HepG2 (cell line): ENCODE data around the gene EFNA3. TPM values are rescaled to one million over a fixed set of nuclear protein-coding genes. Genes with fewer than 3 reads are reported as not detected.

Source experiments
- CSRNP1 ChIP-seq: sonication (generic); formaldehyde crosslinking; IDR thresholded peaks from 2 replicates; pipeline ENCODE4 v1.8.1; 2023; ENCODE audit warnings: mild to moderate bottlenecking, missing genetic modification reagents
- GFI1 ChIP-seq: sonication (generic); formaldehyde crosslinking; IDR thresholded peaks from 2 replicates; pipeline ENCODE4 v1.5.0; 2020; ENCODE audit warnings: missing genetic modification reagents, mild to moderate bottlenecking, borderline replicate concordance
- HBP1 ChIP-seq: IDR thresholded peaks from 2 replicates; pipeline ENCODE4 v1.6.1; 2016; ENCODE audit warnings: low read depth, control low read depth
- HNRNPK ChIP-seq: fragments of 200-400 bp; formaldehyde crosslinking; IDR thresholded peaks from 2 replicates; pipeline ENCODE4 v1.6.1; 2018; ENCODE audit warnings: low read length, low read depth, moderate library complexity, mild to moderate bottlenecking; ENCODE audit not compliant: poor library complexity, severe bottlenecking
- HNRNPL ChIP-seq: fragments of 200-400 bp; formaldehyde crosslinking; IDR thresholded peaks from 2 replicates; pipeline ENCODE4 v1.6.1; 2017; ENCODE audit warnings: mild to moderate bottlenecking, low read depth, low read length
- MAFF ChIP-seq: IDR thresholded peaks from 2 replicates; pipeline ENCODE4 v1.6.1; 2011; ENCODE audit warnings: low read depth, low read length, improper control_type of control experiment
- MXD1 ChIP-seq: sonication (generic); formaldehyde crosslinking; IDR thresholded peaks from 2 replicates; pipeline ENCODE4 v1.4.0; 2020; ENCODE audit warnings: mild to moderate bottlenecking, missing genetic modification reagents
- SAP130 ChIP-seq: IDR thresholded peaks from 2 replicates; pipeline ENCODE4 v1.6.1; 2016; ENCODE audit warnings: low read depth
- SNAPC4 ChIP-seq: sonication (generic); formaldehyde crosslinking; IDR thresholded peaks from 2 replicates; pipeline ENCODE4 v1.4.0; 2020; ENCODE audit warnings: mild to moderate bottlenecking, missing genetic modification reagents
- SNRNP70 ChIP-seq: fragments of 200-400 bp; formaldehyde crosslinking; IDR thresholded peaks from 2 replicates; pipeline ENCODE4 v1.6.1; 2017; ENCODE audit warnings: mild to moderate bottlenecking, low read depth, low read length, moderate library complexity
- TFDP2 ChIP-seq: sonication (generic); formaldehyde crosslinking; IDR thresholded peaks from 2 replicates; pipeline ENCODE4 v1.4.0; 2020; ENCODE audit warnings: missing genetic modification reagents
- TFE3 ChIP-seq: IDR thresholded peaks from 2 replicates; pipeline ENCODE4 v1.6.1; 2016
- ZNF253 ChIP-seq: sonication (generic); formaldehyde crosslinking; IDR thresholded peaks from 2 replicates; pipeline ENCODE4 v1.8.0; 2022; ENCODE audit warnings: mild to moderate bottlenecking, missing genetic modification reagents, borderline replicate concordance
- ZNF296 ChIP-seq: sonication (generic); formaldehyde crosslinking; conservative IDR thresholded peaks from 2 replicates; pipeline ENCODE4 v1.5.0; 2020; ENCODE audit warnings: mild to moderate bottlenecking, missing genetic modification reagents
- ZSCAN20 ChIP-seq: sonication (generic); formaldehyde crosslinking; IDR thresholded peaks from 2 replicates; pipeline ENCODE4 v1.4.0; 2020; ENCODE audit warnings: missing genetic modification reagents, mild to moderate bottlenecking, borderline replicate concordance
- polyA plus RNA-seq, 8 experiments: library from polyadenylated mRNA; depleted of rRNA in 3 of 8; stranded (reverse) in 7 of 8; unstranded in 1 of 8; fragments of >200 nt; fragmentation: Illumina TruSeq in 4 of 8; extraction: Trizol in 4 of 8; gene quantifications; 2 replicates each; pipeline versions ENCODE4 v1.2.1 to v1.2.3, GENCODE V29; 2011 to 2016; ENCODE audit warnings: low read depth in 4 of 8, missing spikeins in 1 of 8, mixed read lengths in 1 of 8; ENCODE audit not compliant: insufficient read depth in 1 of 8
- total RNA-seq, 5 experiments: library from RNA; depleted of rRNA; stranded (reverse); fragments of >200 nt; fragmentation: Illumina TruSeq; extraction: Trizol; gene quantifications; 2 replicates each; pipeline ENCODE4 v1.2.3, GENCODE V29; 2016; ENCODE audit warnings: low read depth in 1 of 5

The EFNA3 gene
- total and polyA plus RNA-seq, 2 of the 13 experiments (the other 11 are each of a cell fraction or from before 2014, with no cell fraction given), result 1.0 to 5.7 TPM

- TF ChIP-seq ZSCAN20 (CRISPR knock-in tag), result no peak
- no peak for TF ChIP-seq SNAPC4 (CRISPR knock-in tag)
- no peak for TF ChIP-seq ZNF296 (CRISPR knock-in tag)
- peak; percentile 45; the same call in 1 of the 2 replicates for TF ChIP-seq MXD1 (CRISPR knock-in tag)
- no peak for TF ChIP-seq ZNF253 (CRISPR knock-in tag)
- no peak for TF ChIP-seq MAFF
- no peak for TF ChIP-seq TFDP2 (CRISPR knock-in tag)
- TF ChIP-seq GFI1, result no peak
- no peak for TF ChIP-seq SNRNP70
- TF ChIP-seq CSRNP1 (CRISPR knock-in tag), result no peak
- TF ChIP-seq TFE3 (CRISPR knock-in tag), result 0 out of 2 replicates have a peak, but pooled peaks have one; percentile 42
- TF ChIP-seq HBP1 (CRISPR knock-in tag), result no peak
- TF ChIP-seq HNRNPK, result no peak
- TF ChIP-seq HNRNPL, result no peak
- TF ChIP-seq SAP130, result peak; percentile 19; the same call in 1 of the 2 replicates
Observed at GRCh38 chr1:155080312-155081228, 1.9 kb downstream of the EFNA3 start (continued).
